CD4-positive, alpha-beta T cell treated with Interleukin-2 at 100 ng/mL for 4 hours (primary cell): ENCODE data around the gene IL12RB2.
"Not testable (repeated sequence)": the region's sequence is repeated elsewhere in the genome, so short reads cannot be mapped to it uniquely, and the experiment has no call there.

Source experiments
- DNase-seq: peaks from one replicate; pipeline ENCODE4 v3.0.0-alpha.2; 2020; ENCODE audit warnings: low spot score

Gene IL12RB2

DNA sequence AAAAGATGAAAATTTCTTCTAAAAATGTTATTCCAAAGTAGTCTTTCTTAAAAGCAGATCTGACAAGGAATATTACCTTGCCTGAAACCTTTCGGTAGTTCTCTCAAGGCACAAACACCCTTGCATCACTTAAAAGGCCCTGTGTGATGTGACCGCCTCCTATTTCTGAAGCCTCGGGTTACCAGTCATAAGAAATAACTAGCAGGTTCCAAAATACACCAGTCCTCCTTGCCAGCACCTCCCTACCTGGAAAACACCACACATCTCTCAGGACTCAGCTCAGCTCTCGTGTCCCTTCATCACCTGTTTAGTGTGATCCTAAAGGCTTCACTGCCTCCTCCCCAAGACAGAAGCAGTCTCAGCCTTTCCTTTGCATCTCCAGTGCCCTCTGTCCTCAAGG, 86.9 kb downstream of the IL12RB2 start:
- DNase-seq, result no peak

GRCh38 chr1:67399199-67399993, 91.7 kb downstream of the IL12RB2 start:
- DNase-seq, result no peak

DNA sequence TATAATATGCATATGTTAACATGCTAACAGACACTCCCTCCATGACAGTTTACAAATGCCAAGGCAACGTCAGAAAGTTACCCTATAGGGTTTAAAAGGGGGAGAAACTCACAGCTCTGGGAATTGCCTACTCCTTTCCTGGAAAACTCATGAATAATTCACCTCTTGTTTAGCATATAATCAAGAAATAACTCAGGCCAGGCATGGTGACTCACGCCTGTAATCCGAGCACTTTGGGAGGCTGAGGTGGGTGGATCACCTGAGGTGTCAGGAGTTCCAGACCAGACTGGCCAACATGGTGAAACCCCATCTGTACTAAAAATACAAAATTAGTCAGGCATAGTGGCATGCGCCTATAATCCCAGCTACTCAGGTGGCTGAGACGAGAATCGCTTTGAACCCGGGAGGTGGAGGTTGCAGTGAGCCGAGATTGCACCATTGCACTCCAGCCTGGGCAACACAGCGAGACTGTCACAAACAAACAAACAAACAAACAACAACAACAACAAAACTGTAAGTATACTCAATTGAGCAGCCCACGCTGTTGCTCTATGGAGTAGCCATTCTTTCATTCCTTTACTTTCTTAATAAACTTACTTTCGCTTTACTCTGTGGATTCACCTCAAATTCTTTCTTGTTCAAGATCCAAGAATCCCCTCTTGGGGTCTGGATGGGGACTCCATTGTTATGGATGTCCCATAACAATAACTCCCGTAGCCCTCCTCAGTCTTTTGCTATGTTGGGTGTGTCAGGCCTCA, 92.5 kb downstream of the IL12RB2 start:
- not testable (repeated sequence) for DNase-seq

DNA sequence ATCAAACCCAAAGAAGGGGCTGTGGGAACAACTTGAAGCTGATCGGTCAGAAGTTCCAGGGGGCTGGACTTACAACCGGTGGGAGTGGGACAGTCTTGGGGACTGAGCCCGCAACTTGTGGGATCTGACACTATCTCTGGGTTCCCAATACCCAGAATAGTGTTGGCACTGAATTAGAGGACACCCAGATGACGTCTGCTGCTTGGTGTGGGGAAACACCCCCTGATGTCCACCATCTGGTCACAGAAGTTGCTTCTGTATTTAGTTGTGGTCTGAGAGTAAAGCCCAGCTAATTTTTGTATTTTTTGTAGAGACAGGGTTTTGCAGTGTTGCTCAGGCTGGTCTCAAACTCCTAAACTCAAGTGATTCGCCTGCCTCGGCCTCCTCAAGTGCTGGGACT, 93.8 kb downstream of the IL12RB2 start:
- DNase-seq, result no peak

DNA sequence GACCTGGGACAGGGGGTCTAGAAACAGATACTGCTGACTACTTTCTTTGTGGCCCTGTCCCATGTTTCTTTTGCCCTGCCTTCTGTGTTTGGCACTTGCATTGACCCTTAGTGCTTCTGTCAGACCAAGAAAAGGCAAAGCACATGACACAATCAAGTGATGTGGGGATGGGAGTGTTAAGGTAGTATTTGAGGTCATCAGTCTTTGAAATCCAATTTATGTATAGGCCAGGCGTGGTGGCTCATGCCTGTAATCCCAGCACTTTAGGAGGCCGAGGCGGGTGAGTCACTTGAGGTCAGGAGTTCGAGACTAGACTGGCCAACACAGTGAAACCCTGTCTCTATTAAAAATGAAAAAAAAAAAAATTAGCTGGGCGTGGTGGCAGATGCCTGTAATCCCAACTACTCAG, 96.5 kb downstream of the IL12RB2 start:
- no peak for DNase-seq

DNA sequence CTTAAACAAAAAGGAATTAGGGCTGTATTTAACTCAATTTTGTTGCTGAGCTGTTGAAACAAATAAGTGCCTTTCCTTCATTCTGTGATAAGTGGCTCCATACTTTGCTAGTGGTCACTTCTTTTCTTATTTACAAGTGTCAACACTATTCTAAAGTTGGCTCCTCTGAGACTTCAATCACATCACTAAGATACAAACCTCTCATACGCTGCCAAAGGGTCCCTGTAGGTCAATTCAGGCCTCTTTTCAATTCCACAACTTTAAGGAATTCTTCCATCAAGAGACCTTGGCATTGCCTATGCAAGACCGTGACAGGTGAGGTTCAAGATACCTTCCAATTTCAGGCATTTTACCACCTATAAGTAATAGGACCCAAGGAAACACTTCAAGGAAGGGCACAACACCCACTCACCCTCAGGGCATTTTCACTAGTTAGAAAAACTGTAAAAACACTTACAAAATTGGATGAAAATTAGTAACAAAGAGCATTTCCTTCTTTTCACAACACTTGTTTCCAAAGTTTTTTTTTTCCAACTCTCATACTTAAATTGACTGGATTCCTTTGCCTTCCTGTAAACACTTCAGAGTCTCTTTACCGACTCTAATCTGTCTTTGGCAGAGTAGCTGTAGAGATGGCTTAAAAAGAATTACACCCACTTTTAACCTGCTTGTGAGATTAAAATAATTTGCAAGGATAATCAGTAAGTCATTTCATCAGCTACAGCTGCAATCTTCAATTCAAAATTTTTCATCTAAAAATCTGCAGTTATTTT, 98.0 kb downstream of the IL12RB2 start:
- DNase-seq, result no peak

DNA sequence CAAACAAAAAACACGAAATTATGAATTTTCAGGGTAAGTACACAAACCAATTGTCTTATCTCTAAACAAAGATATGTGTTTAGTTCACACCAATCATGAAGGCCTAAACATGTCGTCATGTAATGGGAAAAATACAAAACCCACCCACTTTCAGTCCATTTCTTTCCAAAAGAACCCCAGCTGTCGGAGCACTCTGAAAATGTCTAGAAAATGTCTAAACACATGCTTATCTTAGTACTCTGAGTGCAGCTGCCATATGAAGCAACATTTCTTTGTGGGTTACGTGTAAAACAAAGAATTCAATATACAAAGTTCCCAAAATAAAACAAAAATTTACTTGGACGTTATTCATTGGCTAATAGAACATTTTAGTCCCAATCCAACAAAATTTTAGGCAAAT, 99.8 kb downstream of the IL12RB2 start:
- DNase-seq, result no peak

GRCh38 chr1:67408148-67408547, 100.5 kb downstream of the IL12RB2 start:
- no peak for DNase-seq

GRCh38 chr1:67413101-67413500, 105.4 kb downstream of the IL12RB2 start:
- not testable (repeated sequence) for DNase-seq

DNA sequence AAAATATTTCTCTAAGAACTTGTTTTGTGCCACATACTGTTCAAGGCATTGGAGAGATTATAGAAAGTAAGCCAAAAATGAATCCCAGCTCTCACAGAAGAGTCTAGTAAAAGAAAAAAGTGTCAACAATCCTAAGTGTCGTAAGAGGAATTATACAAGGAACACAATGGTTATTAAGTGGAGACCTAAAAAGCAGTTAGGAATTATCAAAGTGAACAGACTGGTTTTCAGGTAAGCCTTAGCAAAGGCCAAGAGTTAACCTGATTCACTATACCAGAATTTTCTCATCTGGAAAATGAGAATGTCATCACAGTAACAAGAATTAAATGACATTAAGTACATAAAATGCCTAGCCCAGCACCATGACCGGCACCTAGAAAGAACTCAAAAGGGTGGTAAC, 106.9 kb downstream of the IL12RB2 start:
- DNase-seq, result no peak

GRCh38 chr1:67415041-67415440, 107.4 kb downstream of the IL12RB2 start:
- no peak for DNase-seq

- DNase-seq, result not testable (repeated sequence)
Measured at GRCh38 chr1:67417733-67418132, 110.1 kb downstream of the IL12RB2 start.

- DNase-seq, result no peak
Measured at GRCh38 chr1:67418839-67419586, 111.3 kb downstream of the IL12RB2 start.

GRCh38 chr1:67420835-67421492, 113.3 kb downstream of the IL12RB2 start:
- DNase-seq, result no peak

GRCh38 chr1:67427465-67427864, 119.8 kb downstream of the IL12RB2 start:
- DNase-seq, result no peak

- DNase-seq, result no peak
Measured at GRCh38 chr1:67427947-67428346, 120.3 kb downstream of the IL12RB2 start.

GRCh38 chr1:67429011-67429527, 121.4 kb downstream of the IL12RB2 start:
- DNase-seq, result peak; percentile 11

DNA sequence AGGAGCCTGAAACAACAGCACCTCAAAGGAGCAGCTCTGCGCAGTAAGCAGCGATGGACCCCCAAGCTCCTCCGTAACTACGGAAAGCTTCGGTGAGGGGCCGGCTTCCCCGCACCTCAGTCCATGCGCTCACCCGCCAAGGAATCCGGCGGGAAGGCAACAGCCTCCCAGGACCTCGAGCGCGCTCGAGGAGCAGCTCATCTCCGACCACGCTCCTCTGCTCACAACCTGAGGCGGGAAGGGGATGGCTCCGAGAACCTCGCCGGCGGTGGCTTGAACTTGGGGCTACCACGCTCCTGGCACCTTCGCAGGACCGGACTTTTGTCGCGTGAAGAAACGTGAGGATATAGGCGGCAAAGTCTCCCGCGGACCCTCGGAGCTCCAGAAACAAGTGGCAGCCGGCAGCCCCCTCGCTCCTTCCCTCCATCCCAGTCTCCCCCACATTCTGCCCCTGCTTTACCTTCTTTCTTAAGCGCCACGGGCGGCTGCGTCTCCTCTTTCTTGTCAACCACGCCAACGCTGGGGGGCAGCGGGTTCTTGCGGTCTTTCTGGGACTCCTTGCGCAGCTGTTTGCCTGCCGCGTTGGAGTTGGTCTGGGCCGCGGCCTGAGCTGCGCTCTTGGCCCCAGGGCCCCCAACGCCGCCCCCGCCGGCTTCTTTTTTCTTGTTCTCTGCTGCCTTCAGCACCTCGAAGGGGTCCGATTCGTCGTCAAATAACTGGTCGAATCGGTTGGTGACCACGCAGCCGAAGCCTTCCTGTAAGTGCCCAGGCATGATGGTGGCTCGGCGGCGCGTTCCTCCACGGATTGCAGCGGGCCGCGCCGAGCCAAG, 122.1 kb downstream of the IL12RB2 start:
- DNase-seq, result no peak

- DNase-seq, result peak; percentile 95
Measured at GRCh38 chr1:67430358-67431155, 122.9 kb downstream of the IL12RB2 start, which contains the start of gene SERBP1. SERBP1 (minus strand) TSS chr1:67430402; CDS start chr1:67430300, 102 bp downstream.
